Neural cell (in vitro differentiated cells): Measurements from ENCODE around the gene NCAPH2. TPM values are rescaled to one million over a fixed set of nuclear protein-coding genes. Genes with fewer than 3 reads are reported as not detected.

Experiments
- H2AFZ ChIP-seq: fragments of 200-600, 300-800 bp; sonication (generic), shearing (Covaris generic); 2 replicates; pipeline ENCODE4 v1.6.0; 2014; ENCODE audit warnings: low read depth, mild to moderate bottlenecking, antibody characterized with exemption, low read length, moderate library complexity
- H3F3A ChIP-seq: fragments of 200-600 bp; shearing (Covaris generic); 2 replicates; pipeline ENCODE4 v1.6.1; 2016; ENCODE audit warnings: mild to moderate bottlenecking, moderate library complexity, mixed read lengths, antibody characterized with exemption, low read length; ENCODE audit not compliant: insufficient read depth, poor library complexity, severe bottlenecking
- H3K27ac ChIP-seq: fragments of 200-600, 300-800 bp; sonication (generic), shearing (Covaris generic); 2 replicates; pipeline ENCODE4 v1.5.1; 2014; ENCODE audit warnings: mild to moderate bottlenecking, low read length, moderate library complexity
- H3K27me3 ChIP-seq: fragments of 300-800, 200-600 bp; sonication (generic), shearing (Covaris generic); 2 replicates; pipeline ENCODE4 v1.6.0; 2014; ENCODE audit warnings: mild to moderate bottlenecking, low read depth, low read length, moderate library complexity; ENCODE audit not compliant: insufficient read depth
- H3K36me3 ChIP-seq: fragments of 300-800, 200-600 bp; sonication (generic), shearing (Covaris generic); 2 replicates; pipeline ENCODE4 v1.5.1; 2014; ENCODE audit warnings: mild to moderate bottlenecking, antibody characterized with exemption, low read length, moderate library complexity; ENCODE audit not compliant: insufficient read depth
- H3K4me2 ChIP-seq: fragments of 300-800, 200-600 bp; sonication (generic), shearing (Covaris generic); 2 replicates; pipeline ENCODE4 v1.6.0; 2014; ENCODE audit warnings: mild to moderate bottlenecking, low read length
- H3K4me3 ChIP-seq: fragments of 300-800, 200-600 bp; sonication (generic), shearing (Covaris generic); 2 replicates; pipeline ENCODE4 v1.5.1; 2014; ENCODE audit warnings: mild to moderate bottlenecking, low read length, moderate library complexity
- H3K79me2 ChIP-seq: fragments of 200-600 bp; shearing (Covaris generic); replicated peaks from 2 replicates; pipeline ENCODE4 v1.6.0; 2014; ENCODE audit warnings: mild to moderate bottlenecking, low read length, moderate library complexity; ENCODE audit not compliant: insufficient read depth
- H3K9ac ChIP-seq: fragments of 300-800, 200-600 bp; sonication (generic), shearing (Covaris generic); 2 replicates; pipeline ENCODE4 v1.6.1; 2016; ENCODE audit warnings: mild to moderate bottlenecking, low read length, mixed read lengths
- H3K9me2 ChIP-seq: fragments of 200-600 bp; shearing (Covaris generic); 2 replicates; pipeline ENCODE4 v1.6.1; 2016; ENCODE audit warnings: mild to moderate bottlenecking, low read length, mixed read lengths; ENCODE audit not compliant: insufficient read depth
- H3K9me3 ChIP-seq: fragments of 200-600, 300-800 bp; sonication (generic), shearing (Covaris generic); 2 replicates; pipeline ENCODE4 v1.6.1; 2016; ENCODE audit warnings: mild to moderate bottlenecking, mixed run types, low read length, moderate library complexity, mixed read lengths
- H4K20me1 ChIP-seq: fragments of 200-600 bp; shearing (Covaris generic); 2 replicates; pipeline ENCODE4 v1.6.1; 2016; ENCODE audit warnings: mild to moderate bottlenecking, mixed run types; ENCODE audit not compliant: insufficient read depth
- CTCF ChIP-seq: fragments of 450-650 bp; IDR thresholded peaks from 2 replicates; pipeline ENCODE4 v1.5.1; 2014; ENCODE audit warnings: antibody characterized with exemption, mild to moderate bottlenecking, moderate library complexity; ENCODE audit not compliant: poor library complexity, severe bottlenecking
- EP300 ChIP-seq: fragments of 450-650 bp; conservative IDR thresholded peaks from 2 replicates; pipeline ENCODE4 v1.6.1; 2014; ENCODE audit warnings: antibody characterized with exemption, mild to moderate bottlenecking, moderate library complexity; ENCODE audit not compliant: poor library complexity, severe bottlenecking
- EZH2 ChIP-seq: fragments of 200-600, 300-800 bp; shearing (Covaris generic), sonication (generic); IDR thresholded peaks from 2 replicates; pipeline ENCODE4 v1.6.1; 2014; ENCODE audit warnings: antibody characterized with exemption, low read length, borderline replicate concordance, mild to moderate bottlenecking; ENCODE audit not compliant: insufficient read depth, poor library complexity, severe bottlenecking
- MXI1 ChIP-seq: fragments of 450-650 bp; conservative IDR thresholded peaks from 2 replicates; pipeline ENCODE4 v1.6.1; 2014; ENCODE audit warnings: antibody characterized with exemption, mild to moderate bottlenecking; ENCODE audit not compliant: poor library complexity, severe bottlenecking
- POLR2AphosphoS5 ChIP-seq: IDR thresholded peaks from 2 replicates; pipeline ENCODE4 v1.6.1; 2012
- RAD21 ChIP-seq: fragments of 450-650 bp; conservative IDR thresholded peaks from 2 replicates; pipeline ENCODE4 v1.6.1; 2014; ENCODE audit warnings: antibody characterized with exemption, mild to moderate bottlenecking, moderate library complexity
- REST ChIP-seq: IDR thresholded peaks from 2 replicates; pipeline ENCODE4 v1.6.1; 2012; ENCODE audit warnings: borderline replicate concordance
- SMC3 ChIP-seq: fragments of 450-650 bp; conservative IDR thresholded peaks from 2 replicates; pipeline ENCODE4 v1.6.1; 2014; ENCODE audit warnings: antibody characterized with exemption, mild to moderate bottlenecking, moderate library complexity; ENCODE audit not compliant: poor library complexity
- TAF1 ChIP-seq: IDR thresholded peaks from 2 replicates; pipeline ENCODE4 v1.6.1; 2012; ENCODE audit warnings: low read depth
- polyA plus RNA-seq: library from polyadenylated mRNA; depleted of rRNA; stranded (reverse); fragments of >200 nt; gene quantifications from 2 replicates; pipeline ENCODE4 v1.2.3, GENCODE V29; 2014

NCAPH2 gene
- polyA plus RNA-seq, 1 donor from 2014 or later: 81.1 TPM

- Histone ChIP-seq H3K36me3 (no peaks in the 10 kb centered on the region), H2AFZ (no peak overlapping the region), H3K9ac (no peak overlapping the region), H3K9me2 (no peaks in the 10 kb centered on the region), H3K9me3 (no peaks in the 10 kb centered on the region), H3F3A (no peaks in the 10 kb centered on the region), H3K27me3 (peaks cover 32% of the 10 kb centered on the region), H3K27ac (no peak overlapping the region), H3K4me3 (no peak overlapping the region), H4K20me1 (no peaks in the 10 kb centered on the region), H3K4me2 (no peak overlapping the region), H3K79me2 (no peaks in the 10 kb centered on the region)
- TF ChIP-seq TAF1 (no peak), RAD21 (no peak), CTCF (no peak), EZH2 (no peak), REST (no peak), MXI1 (no peak)
These were observed 24.9 kb upstream of the NCAPH2 start for GRCh38 chr22:50483106-50483505.

- H3F3A ChIP-seq: no peaks in the 10 kb centered on the region
- peaks cover 32% of the 10 kb centered on the region for H3K27me3 ChIP-seq
- TF ChIP-seq EP300 (no peak), TAF1 (no peak), MXI1 (no peak), REST (no peak), POLR2AphosphoS5 (no peak), RAD21 (no peak), CTCF (no peak), EZH2 (no peak), SMC3 (no peak)
These were observed 24.5 kb upstream of the NCAPH2 start for GRCh38 chr22:50483556-50483955.

More at GRCh38 chr22:50483556-50483955, 24.5 kb upstream of the NCAPH2 start:
- Histone ChIP-seq H3K27ac (no peak overlapping the region), H3K9ac (no peak overlapping the region), H3K4me3 (no peak overlapping the region), H3K9me2 (no peaks in the 10 kb centered on the region), H2AFZ (no peak overlapping the region), H4K20me1 (no peaks in the 10 kb centered on the region), H3K36me3 (no peaks in the 10 kb centered on the region), H3K4me2 (no peak overlapping the region), H3K9me3 (no peaks in the 10 kb centered on the region), H3K79me2 (no peaks in the 10 kb centered on the region)
